Liver (tissue), 9 donors: ENCODE measurements around the gene SEMA7A. TPM values are rescaled to one million over a fixed set of nuclear protein-coding genes. Genes with fewer than 3 reads are reported as not detected.

ENCODE experiments used
- DNase-seq: peaks from one replicate; pipeline ENCODE4 v3.0.0-alpha.2; 2017; ENCODE audit warnings: low spot score
- H3K27ac ChIP-seq, 2 donors: one replicate each; pipeline ENCODE4 v1.7.0; 2013; ENCODE audit warnings: inconsistent platforms in 2 of 2, low read length in 2 of 2, control low read depth in 1 of 2, low read depth in 1 of 2, mild to moderate bottlenecking in 1 of 2
- H3K27me3 ChIP-seq, 4 donors: one replicate each; pipeline versions ENCODE4 v1.6.1 to v1.7.0; 2013; ENCODE audit warnings: low read length in 3 of 4, inconsistent platforms in 1 of 4, mild to moderate bottlenecking in 1 of 4, moderate library complexity in 1 of 4; ENCODE audit not compliant: control insufficient read depth in 4 of 4, insufficient read depth in 4 of 4
- H3K36me3 ChIP-seq, 4 donors: one replicate each; pipeline versions ENCODE4 v1.6.1 to v1.7.0; 2013; ENCODE audit warnings: low read length in 3 of 4, mild to moderate bottlenecking in 3 of 4, low read depth in 1 of 4, moderate library complexity in 1 of 4; ENCODE audit not compliant: control insufficient read depth in 4 of 4, insufficient read depth in 3 of 4
- H3K4me1 ChIP-seq, 4 donors: one replicate each; pipeline versions ENCODE4 v1.6.1 to v1.7.0; 2013; ENCODE audit warnings: low read length in 3 of 4, mild to moderate bottlenecking in 3 of 4, moderate library complexity in 1 of 4; ENCODE audit not compliant: control insufficient read depth in 4 of 4, insufficient read depth in 4 of 4
- H3K4me3 ChIP-seq, 3 donors: one replicate each; pipeline versions ENCODE4 v1.6.1 to v1.7.0; 2013; ENCODE audit warnings: low read length in 3 of 3, control low read depth in 1 of 3, low read depth in 1 of 3, mild to moderate bottlenecking in 1 of 3
- H3K9ac ChIP-seq, 2 donors: one replicate each; pipeline ENCODE4 v1.7.0; 2013; ENCODE audit warnings: low read length in 2 of 2, mild to moderate bottlenecking in 2 of 2, moderate library complexity in 2 of 2, control low read depth in 1 of 2, low read depth in 1 of 2
- H3K9me3 ChIP-seq, 4 donors: one replicate each; pipeline versions ENCODE4 v1.6.1 to v1.7.0; 2013; ENCODE audit warnings: low read length in 3 of 4; ENCODE audit not compliant: control insufficient read depth in 4 of 4
- ATF3 ChIP-seq: IDR thresholded peaks from 2 replicates; pipeline ENCODE4 v1.6.1; 2016; ENCODE audit warnings: antibody characterized with exemption
- CTCF ChIP-seq: fragments of 150-350 bp; IDR thresholded peaks from 2 replicates; pipeline ENCODE4 v1.5.1; 2017; ENCODE audit warnings: improper control_type of control experiment, low read depth, low read length; ENCODE audit not compliant: missing input control
- EGR1 ChIP-seq, 2 donors: IDR thresholded peaks; 2 replicates each; pipeline ENCODE4 v1.6.1; 2016 to 2018; ENCODE audit warnings: antibody characterized with exemption in 2 of 2, low read depth in 2 of 2
- FOXA1 ChIP-seq: IDR thresholded peaks from 2 replicates; pipeline ENCODE4 v1.6.1; 2016; ENCODE audit warnings: antibody characterized with exemption
- FOXA2 ChIP-seq: IDR thresholded peaks from 2 replicates; pipeline ENCODE4 v1.6.1; 2016; ENCODE audit warnings: antibody characterized with exemption
- GABPA ChIP-seq, 2 donors: IDR thresholded peaks in 1 of 2; conservative IDR thresholded peaks in 1 of 2; 2 replicates each; pipeline ENCODE4 v1.6.1; 2016; ENCODE audit warnings: antibody characterized with exemption in 2 of 2, mild to moderate bottlenecking in 1 of 2, moderate library complexity in 1 of 2
- HNF4A ChIP-seq, 2 donors: conservative IDR thresholded peaks; 2 replicates each; pipeline ENCODE4 v1.6.1; 2016; ENCODE audit warnings: antibody characterized with exemption in 2 of 2, mild to moderate bottlenecking in 2 of 2
- HNF4G ChIP-seq: IDR thresholded peaks from 2 replicates; pipeline ENCODE4 v1.6.1; 2016; ENCODE audit warnings: antibody characterized with exemption
- JUND ChIP-seq, 2 donors: IDR thresholded peaks; 2 replicates each; pipeline ENCODE4 v1.6.1; 2016; ENCODE audit warnings: antibody characterized with exemption in 2 of 2
- MAX ChIP-seq: IDR thresholded peaks from 2 replicates; pipeline ENCODE4 v1.6.1; 2016; ENCODE audit warnings: antibody characterized with exemption
- NR2F2 ChIP-seq: IDR thresholded peaks from 2 replicates; pipeline ENCODE4 v1.6.1; 2016; ENCODE audit warnings: antibody characterized with exemption
- RXRA ChIP-seq, 2 donors: IDR thresholded peaks; 2 replicates each; pipeline ENCODE4 v1.6.1; 2017 to 2018; ENCODE audit warnings: antibody characterized with exemption in 2 of 2, mild to moderate bottlenecking in 1 of 2
- SP1 ChIP-seq: IDR thresholded peaks from 2 replicates; pipeline ENCODE4 v1.6.1; 2018; ENCODE audit warnings: antibody characterized with exemption, mild to moderate bottlenecking
- TAF1 ChIP-seq: conservative IDR thresholded peaks from 2 replicates; pipeline ENCODE4 v1.6.1; 2016; ENCODE audit warnings: antibody characterized with exemption, mild to moderate bottlenecking
- YY1 ChIP-seq: IDR thresholded peaks from 2 replicates; pipeline ENCODE4 v1.6.1; 2016; ENCODE audit warnings: antibody characterized with exemption, mild to moderate bottlenecking
- ZBTB33 ChIP-seq: IDR thresholded peaks from 2 replicates; pipeline ENCODE4 v1.6.1; 2016; ENCODE audit warnings: antibody characterized with exemption
- WGBS: extraction: QIAGEN DNeasy Blood & Tissue Kit; methylation state at CpG from one replicate; pipeline ENCODE4 v1.1.7; 2013; 5-methylcytosine and 5-hydroxymethylcytosine counted together
- polyA plus RNA-seq, 2 donors: library from polyadenylated mRNA; stranded (reverse) in 1 of 2; unstranded in 1 of 2; fragments of 200-250 nt in 1 of 2; fragments of >200 nt in 1 of 2; fragmentation: Nextera tagmentation in 1 of 2; extraction: Ambion mirVana in 1 of 2; gene quantifications; one replicate each; pipeline versions ENCODE4 v1.2.1 to v1.2.3, GENCODE V29; 2013 to 2015
- total RNA-seq, 2 donors: library from RNA; depleted of rRNA; stranded (reverse); fragments of >200 nt; gene quantifications; one replicate each; pipeline ENCODE4 v1.2.3, GENCODE V29; 2014
- donor health status: healthy.
- donor health status: healthy.
- donor health status: healthy.
- donor health status: healthy.
- donor health status: healthy.

SEMA7A gene
- total and polyA plus RNA-seq, 4 donors: 0.14 to 18.1 (median 1.4) TPM

- Histone ChIP-seq H3K36me3 (no peaks in the 10 kb centered on the region), H3K4me3 (no peak overlapping the region), H3K9me3 (no peaks in the 10 kb centered on the region), H3K9ac (no peak overlapping the region), H3K27ac (no peak overlapping the region), H3K27me3 (no peaks in the 10 kb centered on the region), H3K4me1 (peaks cover 2 to 15% (median 4%) of the 10 kb centered on the region in 4 donors)
- no peak for DNase-seq
- no peak for TF ChIP-seq ATF3
- no peak for TF ChIP-seq SP1
- TF ChIP-seq GABPA (IDR thresholded peaks at IDR 0.05 in 1 of 2, conservative IDR thresholded peaks at IDR 0.05 in 1 of 2): no peak
- 86% methylated on average over 6 of the region's 6 CpGs for WGBS
These were observed 3.9 kb downstream of the SEMA7A start for GRCh38 chr15:74429781-74430400.

- H3K9ac ChIP-seq: no peak overlapping the region
- H3K36me3 ChIP-seq: no peaks in the 10 kb centered on the region
- WGBS: 91% methylated on average over 14 of the region's 14 CpGs
- H3K4me3 ChIP-seq: no peak overlapping the region
- H3K27me3 ChIP-seq: no peaks in the 10 kb centered on the region
- no peaks in the 10 kb centered on the region for H3K9me3 ChIP-seq
- H3K27ac ChIP-seq: no peak overlapping the region
- H3K4me1 ChIP-seq: peaks cover 2 to 14% (median 4%) of the 10 kb centered on the region in 4 donors
- DNase-seq: no peak
- no peak for TF ChIP-seq FOXA1
- TF ChIP-seq JUND (IDR thresholded peaks at IDR 0.05): no peak
- TF ChIP-seq NR2F2: no peak
- TF ChIP-seq YY1: no peak
These were observed 4.6 kb downstream of the SEMA7A start for GRCh38 chr15:74428970-74429780.

- no peak for DNase-seq
- Histone ChIP-seq H3K4me3 (no peak overlapping the region), H3K36me3 (no peaks in the 10 kb centered on the region), H3K4me1 (peaks cover 2 to 10% (median 4%) of the 10 kb centered on the region in 4 donors), H3K27me3 (no peaks in the 10 kb centered on the region), H3K9me3 (no peaks in the 10 kb centered on the region), H3K27ac (no peak overlapping the region), H3K9ac (no peak overlapping the region)
- WGBS: 91% methylated on average over 5 of the region's 5 CpGs
- TF ChIP-seq YY1 (no peak), HNF4G (no peak), FOXA2 (no peak), RXRA (IDR thresholded peaks at IDR 0.05) (no peak), HNF4A (conservative IDR thresholded peaks at IDR 0.05) (no peak), CTCF (no peak), GABPA (IDR thresholded peaks at IDR 0.05 in 1 of 2, conservative IDR thresholded peaks at IDR 0.05 in 1 of 2) (no peak), EGR1 (IDR thresholded peaks at IDR 0.05; ENCODE audit: low read depth in 2 of 2) (no peak), JUND (IDR thresholded peaks at IDR 0.05) (no peak), ATF3 (no peak), TAF1 (no peak), MAX (no peak), ZBTB33 (no peak), NR2F2 (no peak)
These were observed 5.3 kb downstream of the SEMA7A start for GRCh38 chr15:74428442-74428787.
